Measurements from ENCODE around the gene WASF3. TPM values are rescaled to one million over a fixed set of nuclear protein-coding genes. Genes with fewer than 3 reads are reported as not detected.

The WASF3 gene
- total and polyA plus RNA-seq, 10 of the 15 experiments (the other 5 are each of a cell fraction or from before 2014, with no cell fraction given): under 0.01 to 0.10 (median 0.01) TPM; not detected in 7

DNA sequence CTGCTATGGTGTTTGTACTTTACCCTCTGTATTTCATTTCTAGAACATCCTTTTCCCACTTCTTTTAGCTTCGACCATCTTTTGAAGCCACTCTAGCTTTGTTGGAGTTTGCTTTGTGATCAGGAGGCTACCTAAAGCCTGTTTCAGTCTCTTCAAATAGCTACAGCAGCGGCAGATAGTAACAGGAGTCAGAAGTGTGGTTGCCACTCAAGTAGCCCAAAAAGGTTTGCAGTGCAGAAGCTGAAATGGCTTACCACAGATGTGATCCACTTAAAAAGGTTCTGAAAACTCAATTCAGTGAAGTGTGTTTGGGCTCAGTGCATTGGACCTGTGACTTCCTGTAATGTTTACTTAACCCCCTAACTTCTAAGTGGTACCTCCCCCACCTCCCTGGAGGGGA lies 26.2 kb downstream of the WASF3 start (continued):
- TF ChIP-seq CEBPB (IDR thresholded peaks at IDR 0.05; ENCODE audit: borderline replicate concordance in 1 of 2, low read depth in 2 of 2, low read length in 2 of 2) (no peak), CREB1 (IDR thresholded peaks at IDR 0.05; ENCODE audit: low read depth) (no peak), PML (IDR thresholded peaks at IDR 0.05; ENCODE audit: low read length) (no peak), NFIC (IDR thresholded peaks at IDR 0.05; ENCODE audit: low read depth, low read length) (no peak), BMI1 (IDR thresholded peaks at IDR 0.05; ENCODE audit: borderline replicate concordance) (no peak), SREBF1 (IDR thresholded peaks at IDR 0.05; ENCODE audit: low read length) (no peak), MXI1 (IDR thresholded peaks at IDR 0.05; ENCODE audit: low read depth, low read length) (no peak), POLR2AphosphoS2 (IDR thresholded peaks at IDR 0.05; ENCODE audit: low read depth, low read length) (no peak), SMARCA5 (IDR thresholded peaks at IDR 0.05) (no peak)
- TF ChIP-seq, protein P1, sequence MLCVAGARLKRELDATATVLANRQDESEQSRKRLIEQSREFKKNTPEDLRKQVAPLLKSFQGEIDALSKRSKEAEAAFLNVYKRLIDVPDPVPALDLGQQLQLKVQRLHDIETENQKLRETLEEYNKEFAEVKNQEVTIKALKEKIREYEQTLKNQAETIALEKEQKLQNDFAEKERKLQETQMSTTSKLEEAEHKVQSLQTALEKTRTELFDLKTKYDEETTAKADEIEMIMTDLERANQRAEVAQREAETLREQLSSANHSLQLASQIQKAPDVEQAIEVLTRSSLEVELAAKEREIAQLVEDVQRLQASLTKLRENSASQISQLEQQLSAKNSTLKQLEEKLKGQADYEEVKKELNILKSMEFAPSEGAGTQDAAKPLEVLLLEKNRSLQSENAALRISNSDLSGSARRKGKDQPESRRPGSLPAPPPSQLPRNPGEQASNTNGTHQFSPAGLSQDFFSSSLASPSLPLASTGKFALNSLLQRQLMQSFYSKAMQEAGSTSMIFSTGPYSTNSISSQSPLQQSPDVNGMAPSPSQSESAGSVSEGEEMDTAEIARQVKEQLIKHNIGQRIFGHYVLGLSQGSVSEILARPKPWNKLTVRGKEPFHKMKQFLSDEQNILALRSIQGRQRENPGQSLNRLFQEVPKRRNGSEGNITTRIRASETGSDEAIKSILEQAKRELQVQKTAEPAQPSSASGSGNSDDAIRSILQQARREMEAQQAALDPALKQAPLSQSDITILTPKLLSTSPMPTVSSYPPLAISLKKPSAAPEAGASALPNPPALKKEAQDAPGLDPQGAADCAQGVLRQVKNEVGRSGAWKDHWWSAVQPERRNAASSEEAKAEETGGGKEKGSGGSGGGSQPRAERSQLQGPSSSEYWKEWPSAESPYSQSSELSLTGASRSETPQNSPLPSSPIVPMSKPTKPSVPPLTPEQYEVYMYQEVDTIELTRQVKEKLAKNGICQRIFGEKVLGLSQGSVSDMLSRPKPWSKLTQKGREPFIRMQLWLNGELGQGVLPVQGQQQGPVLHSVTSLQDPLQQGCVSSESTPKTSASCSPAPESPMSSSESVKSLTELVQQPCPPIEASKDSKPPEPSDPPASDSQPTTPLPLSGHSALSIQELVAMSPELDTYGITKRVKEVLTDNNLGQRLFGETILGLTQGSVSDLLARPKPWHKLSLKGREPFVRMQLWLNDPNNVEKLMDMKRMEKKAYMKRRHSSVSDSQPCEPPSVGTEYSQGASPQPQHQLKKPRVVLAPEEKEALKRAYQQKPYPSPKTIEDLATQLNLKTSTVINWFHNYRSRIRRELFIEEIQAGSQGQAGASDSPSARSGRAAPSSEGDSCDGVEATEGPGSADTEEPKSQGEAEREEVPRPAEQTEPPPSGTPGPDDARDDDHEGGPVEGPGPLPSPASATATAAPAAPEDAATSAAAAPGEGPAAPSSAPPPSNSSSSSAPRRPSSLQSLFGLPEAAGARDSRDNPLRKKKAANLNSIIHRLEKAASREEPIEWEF (IDR thresholded peaks at IDR 0.05; ENCODE audit: insufficient replicate concordance, low read depth, low read length): no peak
